Hepatocyte (in vitro differentiated cells): ENCODE data around the gene BTF3. TPM values are rescaled to one million over a fixed set of nuclear protein-coding genes. Genes with fewer than 3 reads are reported as not detected.
"Not testable (repeated sequence)": the region's sequence is repeated elsewhere in the genome, so short reads cannot be mapped to it uniquely, and the experiment has no call there.

Source experiments
- DNase-seq: peaks from one replicate; pipeline ENCODE4 v3.0.0-alpha.2; 2016; ENCODE audit warnings: low spot score
- H2AFZ ChIP-seq: fragments of 200-600 bp; sonication (generic); 2 replicates; pipeline ENCODE4 v1.6.0; 2016; ENCODE audit warnings: antibody characterized with exemption, mild to moderate bottlenecking
- H3K27ac ChIP-seq: fragments of 200-600 bp; sonication (generic); 2 replicates; pipeline ENCODE4 v1.5.1; 2016; ENCODE audit warnings: mild to moderate bottlenecking
- H3K27me3 ChIP-seq: fragments of 200-600 bp; sonication (generic); 2 replicates; pipeline ENCODE4 v1.6.1; 2016
- H3K36me3 ChIP-seq: fragments of 200-600 bp; sonication (generic); replicated peaks from 2 replicates; pipeline ENCODE4 v1.5.1; 2016; ENCODE audit warnings: low read depth; ENCODE audit not compliant: insufficient read depth
- H3K4me1 ChIP-seq: fragments of 200-600 bp; sonication (generic); 2 replicates; pipeline ENCODE4 v1.5.1; 2016; ENCODE audit warnings: mild to moderate bottlenecking, moderate library complexity; ENCODE audit not compliant: insufficient read depth
- H3K4me2 ChIP-seq: fragments of 200-600 bp; sonication (generic); 2 replicates; pipeline ENCODE4 v1.6.0; 2016
- H3K4me3 ChIP-seq: fragments of 200-600 bp; sonication (generic); 2 replicates; pipeline ENCODE4 v1.5.1; 2016; ENCODE audit warnings: mild to moderate bottlenecking
- H3K79me2 ChIP-seq: fragments of 200-600 bp; sonication (generic); 2 replicates; pipeline ENCODE4 v1.6.0; 2017; ENCODE audit warnings: mild to moderate bottlenecking
- H3K9me2 ChIP-seq: fragments of 200-600 bp; sonication (generic); replicated peaks from 2 replicates; pipeline ENCODE4 v1.6.0; 2017; ENCODE audit warnings: mild to moderate bottlenecking; ENCODE audit not compliant: insufficient read depth
- H3K9me3 ChIP-seq: fragments of 200-600 bp; sonication (generic); 2 replicates; pipeline ENCODE4 v1.5.1; 2016; ENCODE audit warnings: low read depth, mild to moderate bottlenecking
- H4K20me1 ChIP-seq: fragments of 200-600 bp; sonication (generic); 2 replicates; pipeline ENCODE4 v1.6.0; 2016; ENCODE audit warnings: mild to moderate bottlenecking; ENCODE audit not compliant: insufficient read depth, poor library complexity, severe bottlenecking
- CTCF ChIP-seq: fragments of 200-600 bp; sonication (generic); IDR thresholded peaks from 2 replicates; pipeline ENCODE4 v1.5.1; 2016; ENCODE audit warnings: antibody characterized with exemption, mild to moderate bottlenecking; ENCODE audit not compliant: poor library complexity
- EZH2 ChIP-seq: fragments of 200-600 bp; sonication (generic); IDR thresholded peaks from 2 replicates; pipeline ENCODE4 v1.6.1; 2016; ENCODE audit warnings: antibody characterized with exemption, mild to moderate bottlenecking, borderline replicate concordance
- EZH2phosphoT487 ChIP-seq: fragments of 200-600 bp; sonication (generic); IDR thresholded peaks from one replicate; pipeline ENCODE4 v1.6.1; 2018; ENCODE audit warnings: antibody characterized with exemption, mild to moderate bottlenecking, low read depth, moderate library complexity; ENCODE audit not compliant: unreplicated experiment, severe bottlenecking
- WGBS: methylation state at CpG from one replicate; pipeline ENCODE4 v1.1.6; 2016; ENCODE audit warnings: low lambda C conversion rate; ENCODE audit errors: missing lambda C conversion rate; 5-methylcytosine and 5-hydroxymethylcytosine counted together
- polyA plus RNA-seq: library from polyadenylated mRNA; unstranded; fragments of >200 nt; fragmentation: Nextera tagmentation; extraction: Ambion mirVana; gene quantifications from 2 replicates; pipeline ENCODE4 v1.2.1, GENCODE V29; 2016
- total RNA-seq: library from RNA; depleted of rRNA; stranded (reverse); fragments of >200 nt; gene quantifications from 2 replicates; pipeline ENCODE4 v1.2.3, GENCODE V29; 2014

Gene BTF3
- total and polyA plus RNA-seq, 2 experiments from 2014 or later = 390 to 423 TPM

DNA sequence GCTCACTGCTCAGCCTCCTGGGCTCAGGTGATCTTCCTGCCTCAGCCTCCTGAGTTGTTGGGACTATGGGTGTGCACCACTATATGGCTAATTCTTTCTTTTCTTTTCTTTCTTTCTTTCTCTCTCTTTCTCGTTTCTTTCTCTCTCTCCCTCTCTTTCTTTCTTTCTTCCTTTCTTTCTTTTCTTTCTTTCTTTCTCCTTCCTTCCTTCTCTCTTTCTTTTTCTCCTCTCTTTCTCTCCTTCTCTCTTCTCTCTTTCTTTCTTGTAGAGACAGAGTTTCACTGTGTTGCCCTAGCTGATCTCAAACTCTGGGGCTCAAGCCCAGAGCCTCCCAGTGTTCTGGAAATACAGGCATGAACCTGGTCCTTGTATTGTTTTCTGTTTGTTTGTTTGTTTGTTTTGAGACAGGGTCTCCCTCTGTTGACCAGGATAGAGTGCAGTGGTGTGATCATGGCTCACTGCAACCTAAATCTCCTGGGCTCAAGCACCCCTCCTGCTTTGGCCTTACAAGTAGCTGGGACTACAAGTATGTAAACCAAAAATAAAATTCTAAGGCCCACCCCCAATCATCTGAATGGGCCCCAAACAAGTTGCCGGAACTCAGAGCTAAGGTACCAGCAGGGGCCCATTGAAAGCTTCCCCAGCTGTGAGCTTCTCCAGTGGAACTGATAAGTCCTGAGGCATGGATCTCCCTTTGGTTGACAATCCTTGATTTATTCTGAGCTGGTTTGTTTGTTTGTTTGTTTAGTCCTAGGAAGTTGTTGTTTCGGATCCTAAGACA, 11.9 kb upstream of the BTF3 start:
- H2AFZ ChIP-seq = no peak overlapping the region
- H3K27me3 ChIP-seq = no peaks in the 10 kb centered on the region
- DNase-seq = no peak
- H3K9me2 ChIP-seq = no peaks in the 10 kb centered on the region
- H3K79me2 ChIP-seq = no peaks in the 10 kb centered on the region
- H3K9me3 ChIP-seq = no peaks in the 10 kb centered on the region
- H3K27ac ChIP-seq = no peak overlapping the region
- H3K4me3 ChIP-seq = no peak overlapping the region
- WGBS = 63% methylated on average over 2 of the region's 3 CpGs
- no peak overlapping the region for H3K4me2 ChIP-seq
- no peaks in the 10 kb centered on the region for H4K20me1 ChIP-seq
- no peak for TF ChIP-seq EZH2phosphoT487
- TF ChIP-seq EZH2 = no peak
- TF ChIP-seq CTCF = no peak
- no peaks in the 10 kb centered on the region for H3K4me1 ChIP-seq
- no peaks in the 10 kb centered on the region for H3K36me3 ChIP-seq

DNA sequence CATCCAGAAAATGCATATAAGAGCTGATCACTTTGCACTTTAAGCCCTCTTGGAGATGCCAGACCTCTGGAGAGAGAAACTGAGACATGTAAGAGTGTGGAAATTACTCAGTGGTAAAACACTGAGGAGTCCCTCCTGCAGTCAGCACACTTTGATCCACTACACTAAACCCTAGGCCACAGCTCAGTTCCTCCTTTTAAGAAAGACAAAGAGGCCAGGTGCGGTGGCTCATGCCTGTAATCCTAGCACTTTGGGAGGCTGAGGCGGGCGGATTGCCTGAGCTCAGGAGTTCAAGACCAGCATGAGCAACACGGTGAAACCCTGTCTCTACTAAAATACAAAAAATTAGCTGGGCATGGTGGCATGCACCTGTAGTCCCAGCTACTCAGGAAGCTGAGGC, 11.0 kb upstream of the BTF3 start:
- H3K36me3 ChIP-seq, H3K4me2 ChIP-seq, H3K27ac ChIP-seq, H3K9me2 ChIP-seq, H4K20me1 ChIP-seq, H3K4me1 ChIP-seq, H3K27me3 ChIP-seq, H3K9me3 ChIP-seq, DNase-seq, H3K4me3 ChIP-seq, H3K79me2 ChIP-seq, H2AFZ ChIP-seq: not testable (repeated sequence)
- 68% methylated on average over 4 of the region's 4 CpGs for WGBS

DNA sequence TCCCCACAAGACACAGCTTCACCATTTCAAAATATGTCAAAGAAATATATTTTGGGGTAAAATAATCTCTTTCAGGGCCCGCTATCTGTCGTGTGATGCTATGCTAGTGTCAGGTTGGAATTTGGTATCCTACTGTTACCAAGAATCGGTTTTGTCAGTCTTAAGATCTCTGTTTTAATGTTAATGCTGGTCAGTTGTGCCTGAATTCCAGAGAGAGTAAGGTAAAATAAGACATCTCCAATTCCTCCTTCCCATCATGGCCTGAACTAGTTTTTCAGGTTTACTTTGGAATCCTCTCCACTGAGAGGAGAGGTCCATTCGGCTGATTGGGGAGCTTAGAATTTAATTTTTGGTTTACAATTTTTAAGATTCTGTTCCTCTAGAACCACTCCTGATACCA, 10.4 kb upstream of the BTF3 start:
- H3K4me2 ChIP-seq = no peak overlapping the region
- H3K79me2 ChIP-seq = no peaks in the 10 kb centered on the region
- no peaks in the 10 kb centered on the region for H3K27me3 ChIP-seq
- no peaks in the 10 kb centered on the region for H3K9me3 ChIP-seq
- no peak overlapping the region for H3K4me3 ChIP-seq
- no peak overlapping the region for H2AFZ ChIP-seq
- no peak for DNase-seq
- 66% methylated on average over 4 of the region's 4 CpGs for WGBS
- no peaks in the 10 kb centered on the region for H4K20me1 ChIP-seq
- TF ChIP-seq EZH2phosphoT487 (no peak), EZH2 (no peak), CTCF (no peak)
- H3K27ac ChIP-seq = no peak overlapping the region
- no peaks in the 10 kb centered on the region for H3K36me3 ChIP-seq
- H3K9me2 ChIP-seq = no peaks in the 10 kb centered on the region
- no peaks in the 10 kb centered on the region for H3K4me1 ChIP-seq

GRCh38 chr5:73488806-73489205, 9.4 kb upstream of the BTF3 start:
- Histone ChIP-seq H3K9me3 (no peaks in the 10 kb centered on the region), H3K27ac (no peak overlapping the region), H3K9me2 (no peaks in the 10 kb centered on the region), H3K4me3 (no peak overlapping the region), H4K20me1 (no peaks in the 10 kb centered on the region), H3K27me3 (no peaks in the 10 kb centered on the region), H2AFZ (no peak overlapping the region), H3K36me3 (no peaks in the 10 kb centered on the region), H3K4me1 (no peaks in the 10 kb centered on the region), H3K4me2 (no peak overlapping the region), H3K79me2 (no peaks in the 10 kb centered on the region)
- DNase-seq = no peak
- TF ChIP-seq EZH2phosphoT487 = no peak
- TF ChIP-seq EZH2 = no peak
- TF ChIP-seq CTCF = no peak
- WGBS = 61% methylated on average over 3 of the region's 3 CpGs
